B cell (primary cell): ENCODE data around the gene CCDC171.

ENCODE experiments used
- CTCF ChIP-seq: fragments of 200-600 bp; IDR thresholded peaks from one replicate; pipeline ENCODE4 v1.8.0; 2022; ENCODE audit warnings: antibody characterized with exemption, mild to moderate bottlenecking
- EZH2 ChIP-seq: IDR thresholded peaks from 2 replicates; pipeline ENCODE4 v1.6.1; 2012; ENCODE audit warnings: borderline replicate concordance, low read depth, mild to moderate bottlenecking, moderate library complexity, low read length; ENCODE audit not compliant: insufficient read depth, poor library complexity, severe bottlenecking

GRCh38 chr9:15735083-15735857, 182.4 kb downstream of the CCDC171 start:
- TF ChIP-seq CTCF: no peak
- TF ChIP-seq EZH2: no peak
